Stimulated activated naive CD8-positive, alpha-beta T cell treated with anti-CD3 and anti-CD28 coated beads, Interleukin-15, amount 100 ng/mL, for 72 hours (primary cell): Measurements from ENCODE around the gene MUS81.
"Not testable (repeated sequence)": the region's sequence is repeated elsewhere in the genome, so short reads cannot be mapped to it uniquely, and the experiment has no call there.

Experiments used
- ATAC-seq: fragments of 150-1000 bp; cut with Tn5 transposase; 2 replicates; pipeline ENCODE4 v1.10.0; 2021; ENCODE audit warnings: mild to moderate bottlenecking, moderate library complexity
- DNase-seq, 2 donors: peaks; one replicate each; pipeline ENCODE4 v3.0.0; 2021 to 2022
- H3K27ac Mint-ChIP-seq, 2 donors: one replicate each; pipeline ENCODE4 v1.8.0; 2022; ENCODE audit warnings: mild to moderate bottlenecking in 2 of 2, mixed read lengths in 2 of 2, moderate library complexity in 2 of 2
- H3K27me3 Mint-ChIP-seq: one replicate; pipeline ENCODE4 v1.8.0; 2022; ENCODE audit warnings: mixed read lengths
- H3K4me1 Mint-ChIP-seq: one replicate; pipeline ENCODE4 v1.8.0; 2022; ENCODE audit warnings: mild to moderate bottlenecking, mixed read lengths
- H3K4me3 Mint-ChIP-seq, 2 donors: one replicate each; pipeline ENCODE4 v1.8.0; 2022; ENCODE audit warnings: mild to moderate bottlenecking in 2 of 2, mixed read lengths in 2 of 2, moderate library complexity in 1 of 2
- H3K9me3 Mint-ChIP-seq, 2 donors: one replicate each; pipeline ENCODE4 v1.8.0; 2022; ENCODE audit warnings: mixed read lengths in 2 of 2

Gene MUS81

GRCh38 chr11:65833297-65834030 lies 26.8 kb upstream of the MUS81 start, which contains the start of gene SNX32:
Gene SNX32, plus strand, starts transcription at chr11:65833963. Its CDS starts 103 bp downstream, at chr11:65834066.
- ATAC-seq (peak; percentile 99), DNase-seq (peak; percentile 95 to 97)
- no peak within 1 kb of the TSS for H3K27ac Mint-ChIP-seq
- peaks cover 24% of the 10 kb centered on the region for H3K4me1 Mint-ChIP-seq
- no peak within 1 kb of the TSS for H3K4me3 Mint-ChIP-seq
- peaks cover 0 to 5% of the 10 kb centered on the region in 2 donors for H3K9me3 Mint-ChIP-seq
- peaks cover 12% of the 10 kb centered on the region for H3K27me3 Mint-ChIP-seq

GRCh38 chr11:65834202-65834601 lies 26.0 kb upstream of the MUS81 start:
- peak; percentile 39 for ATAC-seq
- Mint-ChIP-seq H3K27ac (no peak overlapping the region), H3K4me1 (peaks cover 21% of the 10 kb centered on the region), H3K4me3 (no peak overlapping the region), H3K9me3 (peaks cover 0 to 5% of the 10 kb centered on the region in 2 donors), H3K27me3 (peaks cover 12% of the 10 kb centered on the region)
- DNase-seq, result no peak

GRCh38 chr11:65842144-65842543 lies 18.1 kb upstream of the MUS81 start:
- H3K4me3 Mint-ChIP-seq, result no peak overlapping the region

GRCh38 chr11:65843811-65844210 lies 16.4 kb upstream of the MUS81 start:
- H3K9me3 Mint-ChIP-seq, result no peaks in the 10 kb centered on the region
- no peaks in the 10 kb centered on the region for H3K27me3 Mint-ChIP-seq
- no peaks in the 10 kb centered on the region for H3K4me1 Mint-ChIP-seq
- no peak for ATAC-seq
- H3K27ac Mint-ChIP-seq, result no peak overlapping the region
- H3K4me3 Mint-ChIP-seq, result no peak overlapping the region
- no peak for DNase-seq

More at GRCh38 chr11:65842144-65842543, 18.1 kb upstream of the MUS81 start:
- Mint-ChIP-seq H3K9me3 (no peaks in the 10 kb centered on the region), H3K4me1 (no peaks in the 10 kb centered on the region), H3K27me3 (no peaks in the 10 kb centered on the region), H3K27ac (no peak overlapping the region)
- no peak for DNase-seq
- no peak for ATAC-seq

- Mint-ChIP-seq H3K4me1 (no peaks in the 10 kb centered on the region), H3K27ac (no peak overlapping the region), H3K4me3 (no peak overlapping the region), H3K9me3 (no peaks in the 10 kb centered on the region), H3K27me3 (no peaks in the 10 kb centered on the region)
- DNase-seq, result no peak
- ATAC-seq, result no peak
These were observed 15.9 kb upstream of the MUS81 start for GRCh38 chr11:65844231-65844872.

- H3K4me1 Mint-ChIP-seq, result peaks cover 7% of the 10 kb centered on the region
These were observed 12.5 kb upstream of the MUS81 start for GRCh38 chr11:65847746-65848145.

GRCh38 chr11:65848693-65849092 lies 11.5 kb upstream of the MUS81 start:
- peaks cover 14% of the 10 kb centered on the region for H3K4me1 Mint-ChIP-seq
- H3K27ac Mint-ChIP-seq, H3K4me3 Mint-ChIP-seq, H3K9me3 Mint-ChIP-seq, ATAC-seq, H3K27me3 Mint-ChIP-seq, DNase-seq: not testable (repeated sequence)

More at GRCh38 chr11:65847746-65848145, 12.5 kb upstream of the MUS81 start:
- DNase-seq (no peak), ATAC-seq (no peak)
- Mint-ChIP-seq H3K4me3 (no peak overlapping the region), H3K27ac (no peak overlapping the region), H3K9me3 (peaks cover 0 to 9% of the 10 kb centered on the region in 2 donors), H3K27me3 (no peaks in the 10 kb centered on the region)

GRCh38 chr11:65849366-65849765 lies 10.9 kb upstream of the MUS81 start:
- peak; percentile 30 for ATAC-seq

GRCh38 chr11:65849771-65850216 lies 10.4 kb upstream of the MUS81 start:
- no peaks in the 10 kb centered on the region for H3K27me3 Mint-ChIP-seq
- peaks cover 0 to 9% of the 10 kb centered on the region in 2 donors for H3K9me3 Mint-ChIP-seq
- H3K4me3 Mint-ChIP-seq, result peak overlapping the region in 1 of 2 donors; percentile 31
- H3K4me1 Mint-ChIP-seq, result peaks cover 25% of the 10 kb centered on the region
- peak overlapping the region in 1 of 2 donors; percentile 89 for H3K27ac Mint-ChIP-seq
- no peak for DNase-seq
- peak; percentile 26 for ATAC-seq

More at GRCh38 chr11:65849366-65849765, 10.9 kb upstream of the MUS81 start:
- no peak for DNase-seq
- H3K27me3 Mint-ChIP-seq, result no peaks in the 10 kb centered on the region
- H3K9me3 Mint-ChIP-seq, result peaks cover 0 to 9% of the 10 kb centered on the region in 2 donors
- peak overlapping the region in 1 of 2 donors; percentile 86 for H3K27ac Mint-ChIP-seq
- peaks cover 21% of the 10 kb centered on the region for H3K4me1 Mint-ChIP-seq
- H3K4me3 Mint-ChIP-seq, result no peak overlapping the region

- Mint-ChIP-seq H3K4me1 (peaks cover 32% of the 10 kb centered on the region), H3K9me3 (peaks cover 0 to 9% of the 10 kb centered on the region in 2 donors), H3K4me3 (peak overlapping the region in 1 of 2 donors; percentile 31), H3K27ac (peak overlapping the region in 1 of 2 donors; percentile 89), H3K27me3 (no peaks in the 10 kb centered on the region)
- ATAC-seq (peak; percentile 29), DNase-seq (no peak)
These were observed 9.8 kb upstream of the MUS81 start for GRCh38 chr11:65850217-65851082.

- Mint-ChIP-seq H3K9me3 (peaks cover 0 to 9% of the 10 kb centered on the region in 2 donors), H3K4me3 (no peak overlapping the region), H3K4me1 (peaks cover 38% of the 10 kb centered on the region), H3K27me3 (no peaks in the 10 kb centered on the region), H3K27ac (no peak overlapping the region)
- ATAC-seq, result peak; percentile 6
- DNase-seq, result peak in 1 of 2 donors; percentile 34
These were observed 9.1 kb upstream of the MUS81 start for GRCh38 chr11:65851083-65851579.

GRCh38 chr11:65851811-65852507 lies 8.3 kb upstream of the MUS81 start:
- Mint-ChIP-seq H3K27me3 (no peaks in the 10 kb centered on the region), H3K4me1 (peaks cover 47% of the 10 kb centered on the region), H3K9me3 (peaks cover 0 to 9% of the 10 kb centered on the region in 2 donors), H3K4me3 (no peak overlapping the region), H3K27ac (peak overlapping the region in 1 of 2 donors; percentile 77)
- DNase-seq (no peak), ATAC-seq (no peak)

- Mint-ChIP-seq H3K4me3 (no peak overlapping the region), H3K27me3 (no peaks in the 10 kb centered on the region), H3K4me1 (peaks cover 47% of the 10 kb centered on the region), H3K9me3 (peaks cover 0 to 9% of the 10 kb centered on the region in 2 donors), H3K27ac (peak overlapping the region in 1 of 2 donors; percentile 77)
- ATAC-seq (no peak), DNase-seq (no peak)
These were observed 7.6 kb upstream of the MUS81 start for GRCh38 chr11:65852508-65853245.
